Measurements from ENCODE around the gene POFUT2.
"Not testable (repeated sequence)": the region's sequence is repeated elsewhere in the genome, so short reads cannot be mapped to it uniquely, and the experiment has no call there.

POFUT2 gene

GRCh38 chr21:45317398-45318145 is 29.9 kb upstream of the POFUT2 start:
- H3K4me3 ChIP-seq (IDR thresholded peaks at IDR 0.05; ENCODE audit: insufficient read depth, low read depth, low read length) = no peak overlapping the region
- TF ChIP-seq, protein P1, sequence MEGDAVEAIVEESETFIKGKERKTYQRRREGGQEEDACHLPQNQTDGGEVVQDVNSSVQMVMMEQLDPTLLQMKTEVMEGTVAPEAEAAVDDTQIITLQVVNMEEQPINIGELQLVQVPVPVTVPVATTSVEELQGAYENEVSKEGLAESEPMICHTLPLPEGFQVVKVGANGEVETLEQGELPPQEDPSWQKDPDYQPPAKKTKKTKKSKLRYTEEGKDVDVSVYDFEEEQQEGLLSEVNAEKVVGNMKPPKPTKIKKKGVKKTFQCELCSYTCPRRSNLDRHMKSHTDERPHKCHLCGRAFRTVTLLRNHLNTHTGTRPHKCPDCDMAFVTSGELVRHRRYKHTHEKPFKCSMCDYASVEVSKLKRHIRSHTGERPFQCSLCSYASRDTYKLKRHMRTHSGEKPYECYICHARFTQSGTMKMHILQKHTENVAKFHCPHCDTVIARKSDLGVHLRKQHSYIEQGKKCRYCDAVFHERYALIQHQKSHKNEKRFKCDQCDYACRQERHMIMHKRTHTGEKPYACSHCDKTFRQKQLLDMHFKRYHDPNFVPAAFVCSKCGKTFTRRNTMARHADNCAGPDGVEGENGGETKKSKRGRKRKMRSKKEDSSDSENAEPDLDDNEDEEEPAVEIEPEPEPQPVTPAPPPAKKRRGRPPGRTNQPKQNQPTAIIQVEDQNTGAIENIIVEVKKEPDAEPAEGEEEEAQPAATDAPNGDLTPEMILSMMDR (conservative IDR thresholded peaks at IDR 0.05; ENCODE audit: low read depth, low read length) = no peak
- no peaks in the 10 kb centered on the region for H3K4me1 ChIP-seq (ENCODE audit: low read depth, poor library complexity, severe bottlenecking)
- H2AFZ ChIP-seq (ENCODE audit: low read depth) = no peak overlapping the region
- peaks cover 90% of the 10 kb centered on the region for H3K27me3 ChIP-seq (ENCODE audit: insufficient read depth, low read depth)
- H3K36me3 ChIP-seq (ENCODE audit: insufficient read depth) = no peaks in the 10 kb centered on the region
- H3K27ac ChIP-seq = no peak overlapping the region
- H3K79me2 ChIP-seq (ENCODE audit: insufficient read depth, low read depth) = no peaks in the 10 kb centered on the region
- no peak overlapping the region for H3K9ac ChIP-seq
- no peak overlapping the region for H3K4me2 ChIP-seq
- H4K20me1 ChIP-seq (ENCODE audit: insufficient read depth) = no peaks in the 10 kb centered on the region

- Histone ChIP-seq H2AFZ (ENCODE audit: low read depth) (no peak overlapping the region), H3K9ac (no peak overlapping the region), H3K27me3 (ENCODE audit: insufficient read depth, low read depth) (peaks cover 90% of the 10 kb centered on the region), H3K4me2 (no peak overlapping the region), H3K36me3 (ENCODE audit: insufficient read depth) (no peaks in the 10 kb centered on the region), H3K4me3 (IDR thresholded peaks at IDR 0.05; ENCODE audit: insufficient read depth, low read depth, low read length) (no peak overlapping the region), H3K4me1 (ENCODE audit: low read depth, poor library complexity, severe bottlenecking) (no peaks in the 10 kb centered on the region), H3K27ac (no peak overlapping the region), H3K79me2 (ENCODE audit: insufficient read depth, low read depth) (no peaks in the 10 kb centered on the region), H4K20me1 (ENCODE audit: insufficient read depth) (no peaks in the 10 kb centered on the region)
- TF ChIP-seq, protein P1 (conservative IDR thresholded peaks at IDR 0.05; ENCODE audit: low read depth, low read length) = no peak
These were observed 29.2 kb upstream of the POFUT2 start for GRCh38 chr21:45316871-45317397.

- H4K20me1 ChIP-seq (ENCODE audit: insufficient read depth); H3K79me2 ChIP-seq (ENCODE audit: insufficient read depth, low read depth); H3K4me3 ChIP-seq (IDR thresholded peaks at IDR 0.05; ENCODE audit: insufficient read depth, low read depth, low read length); H3K36me3 ChIP-seq (ENCODE audit: insufficient read depth); H3K9ac ChIP-seq; H2AFZ ChIP-seq (ENCODE audit: low read depth); H3K27ac ChIP-seq; H3K4me2 ChIP-seq; H3K4me1 ChIP-seq (ENCODE audit: low read depth, poor library complexity, severe bottlenecking): not testable (repeated sequence)
- peaks cover 89% of the 10 kb centered on the region for H3K27me3 ChIP-seq (ENCODE audit: insufficient read depth, low read depth)
These were observed 28.2 kb upstream of the POFUT2 start for GRCh38 chr21:45315676-45316470.

- Histone ChIP-seq H3K9ac (no peak overlapping the region), H3K4me2 (no peak overlapping the region), H2AFZ (ENCODE audit: low read depth) (no peak overlapping the region), H3K36me3 (ENCODE audit: insufficient read depth) (no peaks in the 10 kb centered on the region), H3K4me3 (IDR thresholded peaks at IDR 0.05; ENCODE audit: insufficient read depth, low read depth, low read length) (no peak overlapping the region), H3K27ac (no peak overlapping the region), H3K79me2 (ENCODE audit: insufficient read depth, low read depth) (no peaks in the 10 kb centered on the region), H3K4me1 (ENCODE audit: low read depth, poor library complexity, severe bottlenecking) (peaks cover 2% of the 10 kb centered on the region), H3K27me3 (ENCODE audit: insufficient read depth, low read depth) (peaks cover 87% of the 10 kb centered on the region), H4K20me1 (ENCODE audit: insufficient read depth) (no peaks in the 10 kb centered on the region)
- TF ChIP-seq, protein P1 (conservative IDR thresholded peaks at IDR 0.05; ENCODE audit: low read depth, low read length) = no peak
These were observed 26.0 kb upstream of the POFUT2 start for GRCh38 chr21:45313682-45314081.
